BLaER1 treated with 17β-estradiol and CSF1 and Interleukin-3, amounts not matched to agents 10 nM and 100 nM (cell line): Measurements from ENCODE around the gene PPA2.

ENCODE experiments used
- H3K27ac ChIP-seq, 11 experiments: shearing (Covaris generic); formaldehyde crosslinking; 2 replicates each; pipeline ENCODE4 v1.8.1; 2022
- H3K27me3 ChIP-seq, 11 experiments: shearing (Covaris generic); formaldehyde crosslinking; 2 replicates each; pipeline ENCODE4 v1.8.1; 2022
- H3K36me3 ChIP-seq, 11 experiments: shearing (Covaris generic); formaldehyde crosslinking; 2 replicates each; pipeline ENCODE4 v1.8.1; 2022
- H3K4me1 ChIP-seq, 10 experiments: shearing (Covaris generic); formaldehyde crosslinking; 2 replicates each; pipeline ENCODE4 v1.8.1; 2022
- H3K4me2 ChIP-seq, 11 experiments: shearing (Covaris generic); formaldehyde crosslinking; 2 replicates each; pipeline ENCODE4 v1.8.1; 2022
- H3K4me3 ChIP-seq, 10 experiments: shearing (Covaris generic); formaldehyde crosslinking; 2 replicates each; pipeline ENCODE4 v1.8.1; 2022
- H3K9ac ChIP-seq, 11 experiments: shearing (Covaris generic); formaldehyde crosslinking; 2 replicates each; pipeline ENCODE4 v1.8.1; 2022
- H3K9me3 ChIP-seq, 11 experiments: shearing (Covaris generic); formaldehyde crosslinking; replicated peaks in 1 of 11; 2 replicates each; pipeline ENCODE4 v1.8.1; 2022
- H4K20me1 ChIP-seq, 11 experiments: shearing (Covaris generic); formaldehyde crosslinking; 2 replicates each; pipeline ENCODE4 v1.8.1; 2022
- Cebpa-rat ChIP-seq, 11 experiments: shearing (Covaris generic); IDR thresholded peaks; 2 replicates each; pipeline ENCODE4 v1.8.1; 2022

PPA2 gene

GRCh38 chr4:105352826-105353225 lies 121.0 kb downstream of the PPA2 start:
- TF ChIP-seq Cebpa-rat (IDR thresholded peaks at IDR 0.05) = no peak

GRCh38 chr4:105351861-105352260 lies 122.0 kb downstream of the PPA2 start:
- Histone ChIP-seq H3K27ac (no peak overlapping the region), H3K9me3 (no peaks in the 10 kb centered on the region), H3K36me3 (peaks cover 0 to 9% (median 0%) of the 10 kb centered on the region in 11 experiments; a peak in 1 of 22 replicates), H3K27me3 (no peaks in the 10 kb centered on the region), H3K9ac (no peak overlapping the region), H3K4me2 (no peak overlapping the region), H3K4me1 (peaks cover 0 to 21% (median 0%) of the 10 kb centered on the region in 10 experiments; a peak in 6 of 20 replicates), H4K20me1 (no peaks in the 10 kb centered on the region), H3K4me3 (no peak overlapping the region)
- TF ChIP-seq Cebpa-rat (IDR thresholded peaks at IDR 0.05) = no peak

More at GRCh38 chr4:105352826-105353225, 121.0 kb downstream of the PPA2 start:
- Histone ChIP-seq H3K9me3 (no peaks in the 10 kb centered on the region), H3K27ac (no peak overlapping the region), H3K27me3 (no peaks in the 10 kb centered on the region), H3K9ac (no peak overlapping the region), H3K4me3 (no peak overlapping the region), H4K20me1 (no peaks in the 10 kb centered on the region), H3K36me3 (peaks cover 0 to 9% (median 0%) of the 10 kb centered on the region in 11 experiments; a peak in 1 of 22 replicates), H3K4me1 (peaks cover 0 to 21% (median 0%) of the 10 kb centered on the region in 10 experiments; a peak in 6 of 20 replicates), H3K4me2 (peak overlapping the region in 2 of 11 experiments; percentile 2 to 36; a peak in 2 of 22 replicates)

- H3K9ac ChIP-seq = no peak overlapping the region
- H4K20me1 ChIP-seq = no peaks in the 10 kb centered on the region
- no peak overlapping the region for H3K27ac ChIP-seq
- no peak for TF ChIP-seq Cebpa-rat (IDR thresholded peaks at IDR 0.05)
- peaks cover 0 to 21% (median 0%) of the 10 kb centered on the region in 10 experiments; a peak in 6 of 20 replicates for H3K4me1 ChIP-seq
- H3K9me3 ChIP-seq = no peaks in the 10 kb centered on the region
- H3K4me2 ChIP-seq = peak overlapping the region in 3 of 11 experiments; percentile 10 to 33 (median 11); a peak in 1 of 22 replicates
- no peak overlapping the region for H3K4me3 ChIP-seq
- H3K36me3 ChIP-seq = peaks cover 0 to 9% (median 0%) of the 10 kb centered on the region in 11 experiments; a peak in 1 of 22 replicates
- H3K27me3 ChIP-seq = no peaks in the 10 kb centered on the region
These were observed 122.9 kb downstream of the PPA2 start for GRCh38 chr4:105350859-105351490.

GRCh38 chr4:105348719-105349118 lies 125.1 kb downstream of the PPA2 start:
- Histone ChIP-seq H4K20me1 (no peaks in the 10 kb centered on the region), H3K36me3 (no peaks in the 10 kb centered on the region), H3K4me2 (no peak overlapping the region), H3K27me3 (no peaks in the 10 kb centered on the region), H3K9me3 (no peaks in the 10 kb centered on the region), H3K27ac (no peak overlapping the region), H3K4me3 (no peak overlapping the region), H3K4me1 (peaks cover 2 to 23% (median 10%) of the 10 kb centered on the region in 10 experiments), H3K9ac (no peak overlapping the region)
- no peak for TF ChIP-seq Cebpa-rat (IDR thresholded peaks at IDR 0.05)

- H3K4me3 ChIP-seq = no peak overlapping the region
- no peaks in the 10 kb centered on the region for H3K27me3 ChIP-seq
- peaks cover 14 to 28% (median 22%) of the 10 kb centered on the region in 10 experiments for H3K4me1 ChIP-seq
- no peaks in the 10 kb centered on the region for H3K36me3 ChIP-seq
- no peaks in the 10 kb centered on the region for H4K20me1 ChIP-seq
- H3K27ac ChIP-seq = no peak overlapping the region
- H3K9me3 ChIP-seq = no peaks in the 10 kb centered on the region
- H3K9ac ChIP-seq = no peak overlapping the region
- H3K4me2 ChIP-seq = no peak overlapping the region
- TF ChIP-seq Cebpa-rat (IDR thresholded peaks at IDR 0.05) = no peak
These were observed 127.0 kb downstream of the PPA2 start for GRCh38 chr4:105346869-105347268.

- TF ChIP-seq Cebpa-rat (IDR thresholded peaks at IDR 0.05) = no peak
- Histone ChIP-seq H3K27ac (no peak overlapping the region), H4K20me1 (no peaks in the 10 kb centered on the region), H3K4me2 (no peak overlapping the region), H3K27me3 (no peaks in the 10 kb centered on the region), H3K4me3 (no peak overlapping the region), H3K4me1 (peaks cover 14 to 28% (median 22%) of the 10 kb centered on the region in 10 experiments), H3K36me3 (no peaks in the 10 kb centered on the region), H3K9ac (no peak overlapping the region), H3K9me3 (peaks cover 0 to 5% (median 0%) of the 10 kb centered on the region in 11 experiments; a peak in 1 of 22 replicates)
These were observed 128.0 kb downstream of the PPA2 start for GRCh38 chr4:105345838-105346237.

GRCh38 chr4:105345358-105345757 lies 128.5 kb downstream of the PPA2 start:
- no peak for TF ChIP-seq Cebpa-rat (IDR thresholded peaks at IDR 0.05)
- no peak overlapping the region for H3K9ac ChIP-seq
- no peaks in the 10 kb centered on the region for H4K20me1 ChIP-seq
- no peak overlapping the region for H3K4me3 ChIP-seq
- H3K27ac ChIP-seq = no peak overlapping the region
- H3K36me3 ChIP-seq = no peaks in the 10 kb centered on the region
- no peaks in the 10 kb centered on the region for H3K27me3 ChIP-seq
- peaks cover 9 to 28% (median 21%) of the 10 kb centered on the region in 10 experiments for H3K4me1 ChIP-seq
- H3K9me3 ChIP-seq = peaks cover 0 to 5% (median 0%) of the 10 kb centered on the region in 11 experiments; a peak in 1 of 22 replicates
- no peak overlapping the region for H3K4me2 ChIP-seq

GRCh38 chr4:105344141-105344540 lies 129.7 kb downstream of the PPA2 start:
- TF ChIP-seq Cebpa-rat (IDR thresholded peaks at IDR 0.05) = no peak
- Histone ChIP-seq H3K4me2 (peak overlapping the region in 9 of 11 experiments; percentile 16 to 83 (median 63); a peak in 13 of 22 replicates), H3K4me1 (peaks cover 6 to 28% (median 21%) of the 10 kb centered on the region in 10 experiments; a peak in 19 of 20 replicates), H3K27me3 (no peaks in the 10 kb centered on the region), H3K9ac (no peak overlapping the region; a peak in 1 of 22 replicates), H3K4me3 (no peak overlapping the region), H3K9me3 (peaks cover 0 to 5% (median 0%) of the 10 kb centered on the region in 11 experiments; a peak in 1 of 22 replicates), H3K36me3 (no peaks in the 10 kb centered on the region), H3K27ac (no peak overlapping the region), H4K20me1 (no peaks in the 10 kb centered on the region)

- Histone ChIP-seq H3K4me1 (peaks cover 6 to 28% (median 21%) of the 10 kb centered on the region in 10 experiments; a peak in 19 of 20 replicates), H4K20me1 (no peaks in the 10 kb centered on the region), H3K27ac (peak overlapping the region in 5 of 11 experiments; percentile 12 to 28 (median 26); a peak in 5 of 22 replicates), H3K9ac (peak overlapping the region in 3 of 11 experiments; percentile 10 to 45 (median 42); a peak in 6 of 22 replicates), H3K9me3 (peaks cover 0 to 5% (median 0%) of the 10 kb centered on the region in 11 experiments; a peak in 1 of 22 replicates), H3K4me2 (peak overlapping the region in 10 of 11 experiments; percentile 11 to 83 (median 64); a peak in 20 of 22 replicates), H3K27me3 (no peaks in the 10 kb centered on the region), H3K4me3 (peak overlapping the region in 2 of 10 experiments; percentile 13 to 25; a peak in 1 of 20 replicates), H3K36me3 (no peaks in the 10 kb centered on the region)
- TF ChIP-seq Cebpa-rat (IDR thresholded peaks at IDR 0.05) = no peak
These were observed 130.5 kb downstream of the PPA2 start for GRCh38 chr4:105343146-105343931.
